Renal cortex interstitium (tissue), 15 donors: ENCODE results near the gene SHCBP1. TPM values are rescaled to one million over a fixed set of nuclear protein-coding genes. Genes with fewer than 3 reads are reported as not detected.
A peak's percentile ranks its signal among the peaks of the same experiment; 100 is the strongest.
"Not testable (repeated sequence)": the region's sequence is repeated elsewhere in the genome, so short reads cannot be mapped to it uniquely, and the experiment has no call there.

ENCODE experiments used
- DNase-seq, 11 donors: peaks; one replicate each; pipeline ENCODE4 v3.0.0-alpha.2; 2013; ENCODE audit warnings: low read depth in 9 of 11, low spot score in 4 of 11; ENCODE audit errors: extremely low read depth in 1 of 11
- long read RNA-seq, 16 experiments: transcript quantifications; one replicate each; lab custom pipeline, GENCODE V29; 2026
- polyA plus RNA-seq, 3 donors: library from polyadenylated mRNA; unstranded; fragments of 120-200 nt; gene quantifications; one replicate each; pipeline ENCODE4 v1.2.1, GENCODE V29; 2013; ENCODE audit not compliant: insufficient read length in 3 of 3

The SHCBP1 gene
- 10 to 100 TPM in 1 of 3 donors, 1 to 10 TPM in 2; 7.3 to 12.8 (median 9.9) TPM for polyA plus RNA-seq
- long read RNA-seq, donor 1 = 0 reads
- long read RNA-seq, donor 2 = 0 reads
- long read RNA-seq, donor 3 = 0 reads
- long read RNA-seq, donor 4, partial matches to known transcripts = 0 of 1 reads
- long read RNA-seq, donor 4, other reads (novel, unspliced or antisense) = 0 of 1 reads
- long read RNA-seq, donor 5 = 0 reads
- long read RNA-seq, donor 6 = 0 reads
- long read RNA-seq, donor 7, partial matches to known transcripts = 0 of 1 reads
- long read RNA-seq, donor 7, other reads (novel, unspliced or antisense) = 0 of 1 reads
- long read RNA-seq, donor 8 = 0 reads
- long read RNA-seq, donor 9 = 0 reads
- long read RNA-seq, donor 10, partial matches to known transcripts = 0 of 1 reads
- long read RNA-seq, donor 10, other reads (novel, unspliced or antisense) = 0 of 1 reads
- long read RNA-seq, donor 11, partial matches to known transcripts = 0 of 5 reads
- long read RNA-seq, donor 11, other reads (novel, unspliced or antisense) = 5 of 5 reads
- long read RNA-seq, donor 12 = 0 reads
- long read RNA-seq, donor 13 = 0 reads
- long read RNA-seq, donor 14, partial matches to known transcripts = 0 of 2 reads
- long read RNA-seq, donor 14, other reads (novel, unspliced or antisense) = 0 of 2 reads
- long read RNA-seq, donor 15, partial matches to known transcripts = 0 of 2 reads
- long read RNA-seq, donor 15, other reads (novel, unspliced or antisense) = 0 of 2 reads
- long read RNA-seq, donor 16, partial matches to known transcripts = 0 of 3 reads
- long read RNA-seq, donor 16, other reads (novel, unspliced or antisense) = 0 of 3 reads

DNA sequence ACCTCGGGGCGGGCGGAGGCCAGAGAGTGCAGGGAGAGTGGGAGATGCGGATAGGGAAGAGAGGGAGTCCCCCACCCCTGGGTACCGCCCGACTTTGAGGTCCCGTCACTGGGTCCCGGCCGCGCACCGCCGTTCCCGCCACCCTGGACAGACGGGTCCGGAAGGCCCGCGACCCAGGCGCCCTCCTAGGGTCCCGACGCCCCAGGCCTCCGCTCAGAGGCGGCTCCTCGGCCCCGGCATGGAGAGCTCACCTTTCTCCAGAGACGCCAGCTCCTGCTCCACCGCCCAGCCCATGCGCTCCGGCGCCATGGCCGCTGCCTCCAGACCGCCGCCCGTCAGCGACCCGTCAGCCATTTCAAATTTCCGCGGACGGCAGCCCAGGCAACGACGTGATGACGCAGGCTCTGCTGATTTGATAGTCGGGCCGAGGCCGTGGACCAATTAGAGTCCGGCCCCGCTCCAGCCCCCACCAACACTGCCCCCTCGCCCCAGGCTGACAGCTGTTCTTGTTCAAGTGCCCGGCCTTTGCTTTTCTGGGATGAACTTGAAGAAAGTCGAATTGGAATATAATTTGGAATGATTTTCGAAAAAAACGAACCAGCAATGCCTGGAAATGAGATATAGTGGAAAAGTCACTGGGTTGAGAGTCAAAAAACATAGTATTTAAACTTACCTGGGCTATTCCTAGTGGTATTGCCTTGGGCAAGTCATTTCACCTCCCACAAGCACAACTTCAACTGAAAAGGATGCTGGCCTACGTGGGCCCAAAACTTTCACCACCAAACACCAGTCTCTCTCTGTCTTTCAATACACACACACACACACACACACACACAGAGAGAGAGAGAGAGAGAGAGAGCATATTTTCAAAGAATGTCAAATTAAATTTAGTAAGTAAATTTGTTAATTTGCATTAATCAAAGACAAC, at the start of gene SHCBP1:
TSS of gene SHCBP1 (minus strand) at position 374 of the 928 bp plus-strand sequence. CDS start at position 354, 20 bp downstream.
- DNase-seq = peak; percentile 55 to 85 (median 76)

DNA sequence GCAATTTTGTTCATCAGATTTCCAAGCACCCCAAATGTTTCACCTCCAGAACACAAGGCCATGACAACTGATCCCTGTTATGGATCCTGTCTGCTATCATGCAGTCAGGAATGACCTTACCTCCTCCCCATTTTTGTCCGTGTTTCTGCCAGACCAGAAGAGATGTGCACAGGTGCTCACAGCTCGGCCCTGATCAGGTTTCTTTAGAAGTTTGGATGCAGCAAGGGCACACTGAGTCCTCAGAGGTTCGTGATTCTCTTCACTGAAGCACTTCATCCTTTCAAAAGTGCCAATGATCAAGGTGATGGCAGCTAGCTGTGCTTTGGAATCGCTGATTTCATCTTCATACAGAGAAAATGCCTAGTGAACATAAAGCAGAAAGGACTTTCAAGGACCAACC, 40.9 kb upstream of the SHCBP1 start:
- no peak for DNase-seq

DNA sequence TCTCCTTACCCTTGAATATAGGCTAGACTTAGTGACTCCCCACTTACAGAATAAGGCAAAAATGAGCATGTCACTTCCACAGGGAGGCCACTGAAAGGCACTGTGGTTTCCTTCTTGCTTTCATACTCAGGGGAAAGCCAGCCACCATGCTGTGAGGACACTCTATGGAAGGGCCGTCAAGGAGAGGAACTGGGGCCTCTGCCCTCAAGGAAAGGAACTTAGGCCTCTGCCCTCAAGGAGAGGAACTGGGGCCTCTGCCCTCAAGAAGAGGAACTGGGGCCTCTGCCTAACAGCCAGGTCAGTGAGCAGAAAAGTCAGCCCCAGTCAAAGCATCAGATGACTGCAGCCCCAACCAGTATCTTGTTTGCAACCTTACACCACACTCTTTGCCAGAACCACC, 37.7 kb upstream of the SHCBP1 start:
- DNase-seq = no peak

GRCh38 chr16:46651305-46651704, 30.1 kb upstream of the SHCBP1 start:
- DNase-seq = no peak

DNA sequence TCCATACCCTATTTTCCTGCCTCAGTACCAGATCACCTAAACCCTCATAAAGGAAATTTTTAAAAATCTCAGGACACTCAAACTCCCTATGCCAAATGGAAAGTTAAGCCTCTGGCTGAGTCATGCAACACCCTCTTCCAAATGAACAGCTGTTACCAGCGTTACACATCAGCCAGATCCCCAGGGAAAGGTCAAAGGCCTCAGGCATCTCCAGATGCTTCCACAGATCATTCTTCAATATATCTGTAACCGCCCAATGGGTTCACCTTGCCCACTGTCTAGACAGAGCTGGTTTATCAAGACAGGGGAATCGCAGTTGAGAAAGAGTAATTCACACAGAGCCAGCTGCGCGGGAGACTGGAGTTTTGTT, 29.1 kb upstream of the SHCBP1 start:
- DNase-seq = no peak

DNA sequence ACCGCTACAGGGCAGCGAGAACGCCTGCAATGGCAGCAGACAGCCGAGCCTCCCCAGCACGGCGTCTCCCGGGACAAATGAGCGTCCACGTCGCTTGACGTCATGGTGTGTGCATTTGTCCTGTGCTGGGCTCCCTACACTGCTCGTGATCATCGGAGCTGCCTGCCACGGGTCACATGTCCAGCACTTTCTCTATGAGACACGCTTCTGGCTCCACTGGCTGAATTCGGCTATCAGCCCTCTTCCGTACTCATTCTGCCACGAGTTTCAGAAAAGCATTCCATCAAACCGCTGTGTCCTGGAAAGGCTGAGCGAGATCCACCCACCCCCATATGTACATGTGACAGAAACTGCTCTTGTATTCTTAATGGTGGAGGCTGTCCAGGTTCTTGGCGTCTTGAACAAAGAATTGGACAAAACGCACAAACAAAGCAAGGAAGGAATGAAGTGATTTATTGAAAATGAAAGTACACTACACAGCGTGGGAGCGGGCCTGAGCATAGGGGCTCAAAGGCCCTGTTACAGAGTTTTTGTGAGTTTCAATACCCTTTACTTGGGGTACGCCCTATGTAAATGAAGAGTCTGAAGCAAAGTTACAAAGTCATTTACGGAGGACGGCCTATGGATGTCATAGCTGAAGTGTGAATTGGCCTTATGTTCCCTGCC, 28.5 kb upstream of the SHCBP1 start:
- no peak for DNase-seq

- no peak for DNase-seq
Observed at GRCh38 chr16:46648656-46649055, 27.5 kb upstream of the SHCBP1 start.

DNA sequence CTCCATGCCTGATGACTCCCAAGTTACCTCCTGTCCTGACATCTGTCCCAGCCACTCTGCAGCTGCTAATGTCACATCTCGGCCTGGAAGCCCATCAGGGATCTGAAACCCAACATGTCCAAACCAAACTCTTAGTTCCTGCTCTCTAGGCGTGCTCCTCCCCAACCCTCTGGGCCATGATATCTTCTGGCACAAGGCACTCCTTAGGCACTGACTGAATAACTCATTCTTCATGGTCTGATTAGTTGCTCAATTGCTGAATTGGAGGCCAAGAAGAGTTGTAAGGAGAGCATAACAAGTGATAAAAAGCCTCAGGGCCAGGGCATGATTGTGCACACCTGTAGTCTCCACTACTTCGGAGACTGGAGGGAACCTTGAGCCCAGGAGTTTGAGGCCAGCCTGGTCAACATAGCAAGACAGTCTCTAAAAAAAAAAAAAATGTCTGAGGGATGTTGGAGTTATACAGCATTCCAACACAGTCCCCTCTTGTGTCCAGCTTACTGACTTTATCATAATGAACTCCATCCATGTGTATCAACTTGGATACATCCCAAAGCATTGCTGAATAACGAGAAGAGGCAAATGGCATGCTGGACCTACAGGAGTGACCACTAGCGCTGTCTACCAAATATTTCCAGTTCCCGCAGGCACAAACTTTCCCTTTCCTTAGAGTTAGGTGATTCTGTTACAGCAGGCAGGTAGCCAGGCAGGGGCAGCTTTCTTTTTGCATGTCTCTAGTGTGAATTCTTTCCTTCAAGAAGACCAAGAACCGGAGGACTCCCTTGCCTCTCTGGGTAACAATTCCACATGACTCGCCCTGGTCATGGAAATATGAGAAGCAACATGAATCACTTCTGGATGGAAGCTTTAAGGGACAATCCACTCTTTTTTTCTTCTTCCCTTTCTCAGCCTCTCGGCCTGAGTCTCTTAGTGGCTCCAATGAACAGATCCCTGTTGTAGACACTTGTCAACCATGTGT, 18.1 kb upstream of the SHCBP1 start:
- DNase-seq = no peak

DNA sequence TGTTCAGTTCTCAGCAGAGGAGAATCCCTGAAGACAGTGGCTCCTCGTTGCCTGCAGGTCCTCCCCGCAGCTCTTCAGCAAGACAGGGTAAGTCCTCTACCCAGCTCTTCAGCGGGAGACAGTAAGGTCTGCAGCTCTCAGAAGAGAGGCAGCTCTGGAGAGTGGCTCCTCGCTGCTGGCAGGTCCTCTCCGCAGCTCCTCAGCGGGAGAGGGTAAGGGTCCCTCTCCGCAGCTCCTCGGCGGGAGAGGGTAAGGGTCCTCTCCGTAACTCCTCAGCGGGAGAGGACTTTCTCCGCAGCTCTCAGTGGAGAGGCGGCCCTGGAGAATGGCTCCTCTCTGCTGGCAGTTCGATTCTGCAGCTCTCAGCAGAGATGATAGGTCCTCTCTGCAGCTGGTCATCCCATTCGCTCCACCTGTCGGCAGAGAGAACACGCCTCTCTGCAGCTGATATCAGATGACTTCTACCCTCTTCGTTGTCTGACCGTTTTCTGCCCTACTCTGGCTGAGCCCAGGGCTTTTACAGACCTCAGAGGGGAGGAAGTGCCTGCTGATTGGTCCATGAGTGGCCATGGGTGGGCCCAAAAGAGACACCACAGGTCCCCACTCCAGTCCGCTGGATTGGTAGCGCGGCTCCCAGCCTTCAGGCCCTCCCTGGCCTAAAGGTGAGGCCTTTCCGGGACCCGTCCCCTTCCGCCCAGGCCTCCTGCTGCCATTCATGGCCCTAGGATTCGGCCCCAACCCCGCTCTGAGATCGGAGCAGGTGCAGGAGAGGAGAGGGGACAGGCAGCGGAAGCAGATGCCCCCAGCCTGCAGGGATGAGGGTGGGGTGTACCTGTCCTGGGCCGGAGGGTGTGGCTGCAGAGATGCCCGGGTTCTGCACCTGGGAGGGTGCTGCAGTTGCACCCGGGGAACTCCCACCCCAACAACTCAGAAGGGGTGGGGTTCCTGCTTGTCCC, 11.9 kb upstream of the SHCBP1 start:
- DNase-seq = no peak

GRCh38 chr16:46629331-46630219, 8.4 kb upstream of the SHCBP1 start:
- no peak for DNase-seq

- no peak for DNase-seq
Observed at GRCh38 chr16:46627746-46628145, 6.6 kb upstream of the SHCBP1 start.

GRCh38 chr16:46626681-46627080, 5.5 kb upstream of the SHCBP1 start:
- DNase-seq = not testable (repeated sequence)

DNA sequence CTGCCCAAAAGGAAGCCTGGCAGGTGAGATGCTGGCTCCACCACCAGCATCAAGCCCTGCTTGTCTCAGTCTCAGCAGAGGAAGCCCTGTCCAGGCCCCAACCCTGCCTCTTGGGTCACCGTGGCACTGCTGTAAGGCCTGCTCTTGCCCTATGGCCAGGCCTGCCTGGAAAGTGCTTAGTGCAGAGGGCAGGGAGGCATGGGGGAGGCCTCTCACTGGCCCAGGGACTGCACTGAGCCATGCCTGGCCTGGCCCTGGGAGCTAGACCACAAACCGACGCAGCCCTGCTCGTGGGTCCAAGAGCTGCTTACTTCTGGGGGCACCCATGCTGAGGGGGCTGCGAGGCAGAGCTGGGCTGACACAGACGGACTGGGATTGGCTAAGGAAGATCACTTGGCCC, 3.7 kb upstream of the SHCBP1 start:
- DNase-seq = not testable (repeated sequence)

- DNase-seq = not testable (repeated sequence)
Observed at GRCh38 chr16:46623707-46624106, 2.5 kb upstream of the SHCBP1 start.

DNA sequence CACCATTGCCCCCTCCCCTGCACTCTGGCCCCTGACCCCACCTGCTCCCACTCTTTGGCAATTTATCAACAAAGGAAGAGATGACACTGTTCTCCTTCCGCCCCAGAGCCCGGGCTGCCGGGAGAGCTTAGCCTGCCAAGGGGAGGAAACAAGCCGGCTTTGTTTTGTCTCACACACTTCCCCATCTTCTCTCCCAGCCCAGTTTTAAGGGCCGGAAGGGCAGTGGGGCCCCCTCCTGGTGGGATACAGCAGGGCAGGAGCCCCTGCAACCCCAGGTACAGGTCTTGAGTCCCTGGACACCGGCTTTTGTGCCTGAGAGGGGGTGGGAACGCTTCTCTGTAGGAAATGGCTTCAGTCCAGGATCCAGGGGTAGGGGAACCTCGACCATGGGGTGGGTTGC, 2.1 kb upstream of the SHCBP1 start:
- DNase-seq = not testable (repeated sequence)
